Retinal pigment epithelial cell (primary cell): ENCODE results near the gene IGF2BP2.
A peak's percentile ranks its signal among the peaks of the same experiment; 100 is the strongest.
"Not testable (repeated sequence)": the region's sequence is repeated elsewhere in the genome, so short reads cannot be mapped to it uniquely, and the experiment has no call there.

Source experiments
- DNase-seq: peaks from one replicate; pipeline ENCODE4 v3.0.0-alpha.2; 2010; ENCODE audit warnings: low read depth
- H3K4me3 ChIP-seq: 2 replicates; pipeline ENCODE4 v1.5.1; 2011; ENCODE audit warnings: mild to moderate bottlenecking, low read length, control low read depth, moderate library complexity
- CTCF ChIP-seq: conservative IDR thresholded peaks from 2 replicates; pipeline ENCODE4 v1.5.1; 2011; ENCODE audit warnings: low read depth, low read length, control low read depth, inconsistent platforms

IGF2BP2 gene

GRCh38 chr3:185778821-185779220 lies 46.0 kb downstream of the IGF2BP2 start:
- no peak for TF ChIP-seq CTCF
- DNase-seq: no peak
- no peak overlapping the region for H3K4me3 ChIP-seq

- no peak for DNase-seq
- TF ChIP-seq CTCF: no peak
- no peak overlapping the region for H3K4me3 ChIP-seq
Measured at GRCh38 chr3:185778094-185778493, 46.7 kb downstream of the IGF2BP2 start.

- H3K4me3 ChIP-seq: no peak overlapping the region
- no peak for DNase-seq
- no peak for TF ChIP-seq CTCF
Measured at GRCh38 chr3:185770109-185770508, 54.7 kb downstream of the IGF2BP2 start.

GRCh38 chr3:185768578-185768982 lies 56.3 kb downstream of the IGF2BP2 start:
- H3K4me3 ChIP-seq, DNase-seq: not testable (repeated sequence)
- peak; percentile 69 for TF ChIP-seq CTCF

- no peak for TF ChIP-seq CTCF
- no peak for DNase-seq
- H3K4me3 ChIP-seq: no peak overlapping the region
Measured at GRCh38 chr3:185767002-185767688, 57.7 kb downstream of the IGF2BP2 start.

GRCh38 chr3:185766329-185767001 lies 58.4 kb downstream of the IGF2BP2 start:
- DNase-seq: no peak
- no peak overlapping the region for H3K4me3 ChIP-seq
- no peak for TF ChIP-seq CTCF

- DNase-seq: no peak
- no peak overlapping the region for H3K4me3 ChIP-seq
- no peak for TF ChIP-seq CTCF
Measured at GRCh38 chr3:185764980-185765370, 59.9 kb downstream of the IGF2BP2 start.
